ENCODE measurements around the gene PHLPP1.
"Not testable (repeated sequence)": the region's sequence is repeated elsewhere in the genome, so short reads cannot be mapped to it uniquely, and the experiment has no call there.

PHLPP1 gene

GRCh38 chr18:62717925-62718800 is 2.8 kb downstream of the PHLPP1 start:
- no peak for DNase-seq

DNA sequence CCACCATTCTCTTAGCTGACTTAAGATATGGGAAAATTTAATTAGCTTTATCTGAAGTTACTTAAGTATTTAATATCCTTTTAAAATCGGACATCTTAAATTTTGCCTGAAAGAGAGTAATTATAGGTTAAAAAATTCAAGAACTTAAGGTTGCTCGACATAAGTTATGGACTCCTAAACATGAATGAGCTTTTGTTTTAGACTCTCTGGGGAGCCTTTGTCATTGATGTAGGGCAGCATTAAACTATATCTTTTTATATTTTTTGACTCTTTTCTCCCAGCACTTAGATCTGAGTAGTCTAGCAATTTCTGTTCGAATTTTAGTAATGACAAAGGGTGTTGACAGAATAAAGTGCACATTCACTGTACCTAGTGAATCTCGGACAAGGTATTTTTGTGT is 4.7 kb downstream of the PHLPP1 start:
- DNase-seq: no peak

- DNase-seq: no peak
Measured at GRCh38 chr18:62720766-62721613, 5.6 kb downstream of the PHLPP1 start.

DNA sequence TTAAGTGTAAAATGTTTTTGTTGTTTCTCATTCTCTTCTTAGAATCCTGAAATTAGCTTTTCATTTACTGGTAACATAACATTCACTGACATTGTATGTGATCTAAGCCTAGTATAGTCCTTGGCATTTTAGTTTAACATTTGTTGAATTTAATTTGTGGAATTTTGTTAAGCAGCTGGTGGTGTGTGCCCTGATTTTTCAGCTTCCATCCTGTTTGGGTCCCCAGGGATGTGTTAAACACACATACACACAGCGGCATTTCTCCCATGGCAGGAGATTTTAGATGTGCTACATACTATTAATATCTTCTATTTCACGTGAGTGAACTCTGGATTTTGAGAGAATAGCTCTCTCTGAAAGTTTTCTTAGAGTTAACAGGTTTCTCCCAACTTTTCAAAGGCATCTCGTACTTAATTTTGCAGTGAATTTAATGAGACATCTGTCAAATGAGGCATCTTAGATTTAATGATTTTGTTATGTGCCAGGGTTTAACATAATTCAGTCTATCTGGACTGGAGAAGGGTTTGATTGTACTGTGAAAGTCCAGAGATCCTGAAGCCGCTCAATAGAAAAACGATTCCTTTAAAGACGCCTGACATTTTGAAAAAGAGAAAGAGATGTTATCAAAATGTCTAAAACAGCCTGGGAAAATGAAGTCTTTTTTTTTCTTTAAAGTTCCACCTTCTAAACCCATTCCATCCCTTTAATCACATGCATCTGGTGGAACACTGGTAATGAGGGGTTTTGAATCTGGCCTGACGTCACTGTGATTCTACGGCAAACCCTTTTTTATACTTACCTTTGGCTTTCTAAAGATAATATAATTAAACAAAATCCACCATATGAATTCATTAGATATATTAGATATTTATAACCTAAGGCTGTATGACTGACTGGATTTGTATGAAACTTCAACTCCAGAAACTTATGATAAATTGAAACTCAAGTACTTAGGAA is 6.8 kb downstream of the PHLPP1 start:
- no peak for DNase-seq

- no peak for DNase-seq
Measured at GRCh38 chr18:62723666-62724281, 8.4 kb downstream of the PHLPP1 start.

- DNase-seq: no peak
Measured at GRCh38 chr18:62725896-62726295, 10.6 kb downstream of the PHLPP1 start.

DNA sequence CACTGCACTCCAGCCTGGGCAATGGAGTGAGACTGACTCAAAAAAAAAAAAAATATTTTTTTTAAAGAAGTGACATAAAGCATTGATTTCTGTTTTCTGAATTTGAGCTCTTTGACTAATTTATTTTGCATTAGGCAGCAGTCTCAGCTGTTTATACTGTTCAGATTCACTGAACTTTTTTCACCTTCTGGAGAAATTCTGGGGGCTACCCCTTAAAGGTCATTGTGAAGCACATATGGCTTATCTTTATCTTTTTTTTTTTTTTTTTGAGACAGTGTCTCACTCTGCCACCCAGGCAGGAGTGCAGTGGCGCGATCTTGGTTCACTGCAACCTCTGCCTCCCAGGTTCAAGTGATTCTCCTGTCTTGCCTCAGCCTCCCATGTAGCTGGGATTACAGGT is 12.9 kb downstream of the PHLPP1 start:
- DNase-seq: no peak

DNA sequence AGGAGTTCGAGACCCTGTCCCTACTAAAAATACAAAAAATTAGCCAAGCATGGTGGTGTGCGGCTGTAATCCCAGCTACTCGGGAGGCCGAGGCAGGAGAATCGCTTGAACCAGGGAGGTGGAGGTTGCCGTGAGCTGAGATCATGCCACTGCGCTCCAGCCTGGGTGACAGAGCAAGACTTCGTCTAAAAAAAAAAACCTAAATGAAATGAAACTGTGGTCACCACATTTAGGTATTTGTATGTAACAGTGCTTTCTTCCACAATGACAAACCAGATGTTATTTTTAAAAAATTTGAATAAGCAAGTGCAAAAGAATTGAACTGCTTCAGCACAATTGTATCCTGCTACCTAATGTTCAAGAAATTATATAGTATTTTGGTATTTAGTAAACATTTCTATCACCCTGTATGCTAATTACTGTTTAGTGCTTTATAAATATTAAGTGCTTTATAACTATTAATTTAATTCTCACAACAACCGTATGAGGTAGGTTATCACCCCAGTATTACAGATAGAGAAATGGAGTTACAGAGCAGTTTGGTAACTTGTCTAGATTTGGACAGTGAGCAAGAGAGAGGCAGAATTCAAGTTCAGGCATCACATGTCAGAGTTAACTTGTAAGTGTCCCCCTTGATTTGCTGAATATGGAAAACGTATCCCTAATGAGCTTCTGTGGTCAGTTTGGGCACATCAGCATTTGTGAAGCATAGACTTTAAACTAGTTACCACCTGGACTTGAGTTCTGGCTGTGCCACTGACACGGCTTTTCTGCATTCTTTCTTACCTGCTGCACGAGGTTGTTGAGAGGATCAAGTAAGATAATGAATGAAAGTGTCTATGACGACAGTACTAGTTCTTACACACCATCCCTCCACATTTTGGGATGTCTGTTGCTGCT is 14.4 kb downstream of the PHLPP1 start:
- no peak for DNase-seq

DNA sequence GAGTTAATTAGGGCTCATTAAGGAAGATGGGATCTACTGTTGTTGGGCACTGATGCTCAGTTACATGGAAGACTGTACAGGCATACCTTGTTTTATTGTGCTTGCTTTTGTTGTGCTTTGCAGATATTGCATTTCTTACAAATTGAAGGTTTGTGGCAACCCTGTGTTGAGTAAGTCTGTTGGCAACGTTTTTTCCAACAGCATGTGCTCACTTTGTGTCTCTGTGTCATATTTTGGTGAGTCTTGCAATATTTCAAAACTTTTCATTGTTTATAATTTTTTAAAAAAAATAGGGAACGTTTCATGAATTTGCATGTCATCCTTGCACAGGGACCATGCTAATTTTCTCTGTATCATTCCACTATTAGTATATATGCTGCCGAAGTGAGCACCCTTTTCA is 15.6 kb downstream of the PHLPP1 start:
- DNase-seq: no peak

- no peak for DNase-seq
Measured at GRCh38 chr18:62732617-62733016, 17.3 kb downstream of the PHLPP1 start.

GRCh38 chr18:62734290-62734689 is 18.9 kb downstream of the PHLPP1 start:
- DNase-seq: no peak

GRCh38 chr18:62735387-62735786 is 20.0 kb downstream of the PHLPP1 start:
- no peak for DNase-seq

- DNase-seq: no peak
Measured at GRCh38 chr18:62736077-62736855, 20.9 kb downstream of the PHLPP1 start.

- no peak for DNase-seq
Measured at GRCh38 chr18:62737241-62737873, 22.0 kb downstream of the PHLPP1 start.

- no peak for DNase-seq
Measured at GRCh38 chr18:62738639-62739038, 23.3 kb downstream of the PHLPP1 start.

DNA sequence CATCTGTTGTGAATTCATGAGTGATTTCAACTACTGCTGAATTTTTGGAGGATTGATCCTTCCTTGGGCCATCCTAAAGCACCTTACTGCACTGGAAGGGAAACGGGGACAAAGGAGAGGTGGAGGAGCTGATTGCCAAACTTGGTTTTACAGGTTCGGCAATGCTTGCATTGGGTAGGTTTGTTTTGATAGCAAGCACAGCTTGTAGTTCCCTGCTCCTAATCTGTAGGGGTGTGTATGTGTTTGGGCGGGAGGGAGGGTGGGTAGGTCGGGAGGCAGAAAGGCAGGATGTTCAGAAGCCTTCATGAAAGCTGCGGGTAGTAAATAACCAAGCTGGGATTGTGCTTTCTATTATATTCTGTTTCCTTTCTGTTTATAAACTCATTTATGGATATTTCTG is 24.6 kb downstream of the PHLPP1 start:
- DNase-seq: no peak

DNA sequence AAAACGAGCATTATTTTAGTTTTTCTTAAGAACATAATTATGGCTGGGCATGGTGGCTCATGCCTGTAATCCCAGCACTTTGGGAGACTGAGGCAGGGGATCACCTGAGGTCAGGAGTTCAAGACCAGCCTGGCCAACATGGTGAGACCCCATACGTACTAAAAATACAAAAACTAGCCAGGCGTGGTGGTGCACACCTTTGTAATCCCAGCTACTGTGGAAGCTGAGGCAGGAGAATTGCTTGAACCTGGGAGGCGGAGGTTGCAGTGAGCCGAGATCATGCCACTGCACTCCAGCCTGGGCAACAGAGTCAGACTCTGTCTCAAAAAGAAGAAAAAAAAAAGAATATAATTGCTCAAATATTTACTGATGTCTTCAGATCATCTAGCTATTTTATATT is 25.3 kb downstream of the PHLPP1 start:
- not testable (repeated sequence) for DNase-seq

DNA sequence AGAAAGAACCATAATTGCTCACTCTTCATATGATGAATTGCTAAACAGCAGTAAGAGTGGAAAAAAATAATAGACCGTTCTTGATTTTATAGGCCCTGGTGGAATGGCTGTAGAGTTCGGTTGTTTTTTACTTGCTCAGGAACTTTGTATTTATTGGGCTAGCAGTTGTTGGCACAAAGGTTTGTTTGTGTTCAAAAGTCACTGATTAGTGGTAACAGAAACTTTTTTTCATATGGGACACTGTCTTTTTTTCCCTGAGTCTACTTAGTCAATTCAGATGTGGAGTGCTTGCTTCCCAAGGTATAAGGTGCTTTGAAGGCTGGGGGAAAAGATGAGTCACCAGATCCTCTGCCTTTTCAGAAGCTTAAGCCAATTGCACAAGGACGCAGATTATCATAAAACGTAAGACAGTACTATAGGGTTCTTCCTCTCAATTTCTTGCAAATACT is 25.8 kb downstream of the PHLPP1 start:
- DNase-seq: no peak

DNA sequence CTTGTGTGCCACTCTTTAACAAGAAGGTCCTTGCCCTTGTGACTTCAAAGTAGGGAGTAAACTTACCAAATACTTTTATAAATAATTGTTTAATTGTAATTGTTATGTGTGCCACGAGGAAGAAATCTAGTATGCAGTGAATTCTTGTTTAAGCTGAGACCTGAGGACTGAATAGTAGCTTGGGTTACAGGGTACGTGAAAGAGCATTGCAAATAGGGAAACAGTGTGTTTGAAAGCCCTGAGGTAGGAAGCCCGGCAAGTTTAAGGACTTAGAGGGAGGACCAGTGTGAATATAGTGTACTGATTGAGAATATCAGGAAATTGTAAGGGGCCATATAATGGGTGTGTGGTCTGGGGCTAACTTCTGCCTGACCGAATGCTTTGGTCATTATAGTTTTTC is 26.2 kb downstream of the PHLPP1 start:
- no peak for DNase-seq
